GM21717 (cell line): ENCODE measurements around the gene TBC1D14.
"Not testable (repeated sequence)": the region's sequence is repeated elsewhere in the genome, so short reads cannot be mapped to it uniquely, and the experiment has no call there.

ENCODE experiments used
- ATAC-seq: cut with Tn5 transposase; IDR thresholded peaks from one replicate; pipeline ENCODE4 v1.9.1; 2021; ENCODE audit warnings: mild to moderate bottlenecking, moderate library complexity; ENCODE audit not compliant: unreplicated experiment

Gene TBC1D14

GRCh38 chr4:6908432-6909112 is 1.1 kb upstream of the TBC1D14 start:
- ATAC-seq: no peak

GRCh38 chr4:6909970-6910339 is 329 bp downstream of the TBC1D14 start:
- peak; percentile 24 for ATAC-seq

- ATAC-seq: no peak
These were observed 824 bp downstream of the TBC1D14 start for GRCh38 chr4:6910340-6910959.

- ATAC-seq: no peak
These were observed 1.6 kb downstream of the TBC1D14 start for GRCh38 chr4:6910960-6911874.

- not testable (repeated sequence) for ATAC-seq
These were observed 2.3 kb downstream of the TBC1D14 start for GRCh38 chr4:6911917-6912316.

GRCh38 chr4:6912441-6912840 is 2.8 kb downstream of the TBC1D14 start:
- ATAC-seq: no peak

GRCh38 chr4:6913350-6913905 is 3.8 kb downstream of the TBC1D14 start:
- ATAC-seq: no peak

- no peak for ATAC-seq
These were observed 4.8 kb downstream of the TBC1D14 start for GRCh38 chr4:6914448-6914847.

GRCh38 chr4:6915041-6916005 is 5.7 kb downstream of the TBC1D14 start:
- ATAC-seq: no peak

GRCh38 chr4:6916069-6916586 is 6.5 kb downstream of the TBC1D14 start:
- no peak for ATAC-seq

GRCh38 chr4:6916587-6917460 is 7.2 kb downstream of the TBC1D14 start:
- ATAC-seq: peak; percentile 37

GRCh38 chr4:6917461-6918271 is 8.0 kb downstream of the TBC1D14 start:
- no peak for ATAC-seq

GRCh38 chr4:6918338-6918737 is 8.7 kb downstream of the TBC1D14 start:
- ATAC-seq: no peak

GRCh38 chr4:6920171-6920570 is 10.5 kb downstream of the TBC1D14 start:
- ATAC-seq: no peak

- ATAC-seq: no peak
These were observed 13.9 kb downstream of the TBC1D14 start for GRCh38 chr4:6923507-6923906.

GRCh38 chr4:6924361-6924779 is 14.7 kb downstream of the TBC1D14 start:
- ATAC-seq: no peak

- ATAC-seq: peak; percentile 70
These were observed 15.8 kb downstream of the TBC1D14 start for GRCh38 chr4:6925357-6925836.

GRCh38 chr4:6926081-6926480 is 16.5 kb downstream of the TBC1D14 start:
- no peak for ATAC-seq
